Activated CD4-positive, alpha-beta memory T cell treated with anti-CD3 and anti-CD28 coated beads, Interleukin-2, amount 10 ng/mL, durations not matched to agents 7 days and 5 days (primary cell): ENCODE measurements around the gene ZBTB7A. TPM values are rescaled to one million over a fixed set of nuclear protein-coding genes. Genes with fewer than 3 reads are reported as not detected.

Source experiments
- CTCF ChIA-PET: fragments of 350-600 bp; sonication (Branson Sonifier 250); formaldehyde crosslinking; loops from one replicate; lab custom pipeline; 2021; ENCODE audit warnings: antibody characterized with exemption, inconsistent platforms; lab: Charles Lee
- POLR2A ChIA-PET: fragments of 350-600 bp; sonication (Branson Sonifier 250); formaldehyde crosslinking; loops from one replicate; lab custom pipeline; 2021; ENCODE audit warnings: antibody characterized with exemption; lab: Charles Lee
- DNase-seq: peaks from one replicate; pipeline ENCODE4 v3.0.0-alpha.2; 2020
- H3K27ac Mint-ChIP-seq: one replicate; pipeline ENCODE4 v1.8.0; 2021; ENCODE audit warnings: mild to moderate bottlenecking, mixed read lengths
- H3K27me3 Mint-ChIP-seq: one replicate; pipeline ENCODE4 v1.8.0; 2021; ENCODE audit warnings: mixed read lengths
- H3K36me3 Mint-ChIP-seq: one replicate; pipeline ENCODE4 v1.8.0; 2021; ENCODE audit warnings: low read depth, mixed read lengths
- H3K4me1 Mint-ChIP-seq: one replicate; pipeline ENCODE4 v1.8.0; 2021; ENCODE audit warnings: mixed read lengths
- H3K4me3 Mint-ChIP-seq: one replicate; pipeline ENCODE4 v1.8.0; 2021; ENCODE audit warnings: mild to moderate bottlenecking, mixed read lengths
- H3K9me3 Mint-ChIP-seq: one replicate; pipeline ENCODE4 v1.8.0; 2021; ENCODE audit warnings: mixed read lengths
- total RNA-seq, 2 experiments: library from RNA; stranded (reverse); gene quantifications; one replicate each; pipeline ENCODE4 v1.2.3, GENCODE V29; 2021

ZBTB7A gene
- total RNA-seq, 2 experiments from 2014 or later: 53.1 to 53.5 TPM

DNA sequence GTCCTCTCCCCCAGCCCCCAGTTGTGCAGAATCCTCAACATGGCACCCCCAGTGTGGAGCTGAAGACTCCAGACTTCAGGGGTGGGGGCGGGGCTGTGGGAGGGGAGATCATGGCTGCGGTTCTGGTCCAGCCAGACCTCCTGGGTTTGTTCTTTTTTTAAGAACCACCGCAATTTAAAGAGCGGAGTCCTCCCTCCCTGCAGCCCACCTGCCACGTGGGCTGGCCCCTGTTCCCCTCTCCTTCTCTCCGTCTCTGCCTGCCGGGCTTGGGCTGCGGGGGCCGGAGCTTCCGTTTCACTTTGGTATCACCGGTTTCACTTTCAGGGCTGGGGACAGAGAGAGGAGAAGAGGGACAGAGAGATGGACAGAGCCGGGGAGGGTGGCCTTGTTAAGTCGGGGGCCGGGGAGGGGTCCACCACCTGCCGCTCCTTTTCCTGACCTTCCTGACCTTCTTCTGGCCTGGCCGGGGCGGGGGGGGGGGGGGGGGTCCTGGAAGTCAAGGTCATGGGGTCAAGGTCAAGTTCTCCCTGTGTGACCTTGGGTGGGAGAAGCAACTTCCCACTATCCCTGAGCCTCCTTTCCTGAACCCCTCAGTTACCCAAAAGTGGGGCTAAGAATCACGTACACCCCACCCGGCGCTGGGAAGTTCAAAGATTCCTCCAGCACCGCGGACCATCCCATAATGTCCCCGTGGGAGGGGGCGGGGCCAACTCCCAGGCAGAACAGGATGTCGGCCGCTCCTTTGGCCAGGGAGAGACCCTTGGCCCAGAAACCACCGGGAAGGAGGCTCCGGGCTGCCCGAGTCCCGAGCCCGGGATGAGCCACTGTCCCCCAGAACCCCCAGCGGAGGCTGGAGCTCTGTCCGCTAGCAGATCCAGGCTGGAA, 11.3 kb upstream of the ZBTB7A start:
- no peaks in the 10 kb centered on the region for H3K27me3 Mint-ChIP-seq
- H3K9me3 Mint-ChIP-seq: no peaks in the 10 kb centered on the region
- DNase-seq: peak; percentile 66
- peaks cover 53% of the 10 kb centered on the region for H3K4me1 Mint-ChIP-seq
- peak overlapping the region; percentile 71 for H3K27ac Mint-ChIP-seq
- CTCF ChIA-PET: interaction anchor here (1.2 kb wide), 1 partner anchor 91 kb away, joined by 6 read pairs; no protein-coding TSS in a partner anchor
- H3K36me3 Mint-ChIP-seq: no peaks in the 10 kb centered on the region
- H3K4me3 Mint-ChIP-seq: peak overlapping the region; percentile 58
- POLR2A ChIA-PET: interaction anchor here (1.1 to 2.3 kb wide), 8 partner anchors 8 to 94 kb away, joined by 3 to 13 read pairs (median 5); partner anchors contain the start of genes EEF2 and ZBTB7A

GRCh38 chr19:4077007-4077374, 10.3 kb upstream of the ZBTB7A start:
- DNase-seq: no peak
- Mint-ChIP-seq H3K27ac (peak overlapping the region; percentile 62), H3K4me1 (peaks cover 47% of the 10 kb centered on the region), H3K4me3 (peak overlapping the region; percentile 21), H3K9me3 (no peaks in the 10 kb centered on the region), H3K36me3 (no peaks in the 10 kb centered on the region), H3K27me3 (no peaks in the 10 kb centered on the region)
- CTCF ChIA-PET: interaction anchor here (1.1 kb wide), 1 partner anchor 28 kb away, joined by 3 read pairs; no protein-coding TSS in a partner anchor
- POLR2A ChIA-PET: interaction anchor here (1.2 to 2.5 kb wide), 7 partner anchors 10 to 170 kb away, joined by 3 to 13 read pairs (median 5); partner anchors contain the start of genes YJU2 and ZBTB7A

GRCh38 chr19:4075373-4075772, 8.7 kb upstream of the ZBTB7A start:
- H3K4me3 Mint-ChIP-seq: peak overlapping the region; percentile 5
- ChIA-PET CTCF (no interaction called here), POLR2A (interaction anchor here (0.8 to 2.5 kb wide), 3 partner anchors 12 to 90 kb away, joined by 3 to 7 read pairs (median 5); partner anchors contain the start of gene EEF2)
- DNase-seq: peak; percentile 62
- H3K9me3 Mint-ChIP-seq: no peaks in the 10 kb centered on the region
- no peaks in the 10 kb centered on the region for H3K36me3 Mint-ChIP-seq
- peak overlapping the region; percentile 78 for H3K27ac Mint-ChIP-seq
- no peaks in the 10 kb centered on the region for H3K27me3 Mint-ChIP-seq
- peaks cover 47% of the 10 kb centered on the region for H3K4me1 Mint-ChIP-seq

- no peaks in the 10 kb centered on the region for H3K36me3 Mint-ChIP-seq
- ChIA-PET CTCF (no interaction called here), POLR2A (interaction anchor here (0.5 kb wide), 1 partner anchor 250 kb away, joined by 3 read pairs; no protein-coding TSS in a partner anchor)
- no peaks in the 10 kb centered on the region for H3K27me3 Mint-ChIP-seq
- no peaks in the 10 kb centered on the region for H3K9me3 Mint-ChIP-seq
- H3K27ac Mint-ChIP-seq: no peak overlapping the region
- H3K4me3 Mint-ChIP-seq: no peak overlapping the region
- no peak for DNase-seq
- peaks cover 43% of the 10 kb centered on the region for H3K4me1 Mint-ChIP-seq
Measured at GRCh38 chr19:4071610-4072009, 4.9 kb upstream of the ZBTB7A start.

GRCh38 chr19:4069331-4069959, 2.7 kb upstream of the ZBTB7A start:
- no peaks in the 10 kb centered on the region for H3K27me3 Mint-ChIP-seq
- peak overlapping the region; percentile 78 for H3K4me3 Mint-ChIP-seq
- H3K27ac Mint-ChIP-seq: peak overlapping the region; percentile 87
- POLR2A ChIA-PET: interaction anchor here (1.1 to 2.5 kb wide), 4 partner anchors 9 to 46 kb away, joined by 4 to 9 read pairs (median 6); no protein-coding TSS in a partner anchor
- peaks cover 27% of the 10 kb centered on the region for H3K4me1 Mint-ChIP-seq
- no peaks in the 10 kb centered on the region for H3K9me3 Mint-ChIP-seq
- CTCF ChIA-PET: interaction anchor here (0.6 to 1.2 kb wide), 2 partner anchors 10 to 81 kb away, joined by 3 to 4 read pairs; no protein-coding TSS in a partner anchor
- DNase-seq: peak; percentile 84
- no peaks in the 10 kb centered on the region for H3K36me3 Mint-ChIP-seq

- ChIA-PET POLR2A (interaction anchor here (1.5 to 2.8 kb wide), 3 partner anchors 10 to 36 kb away, joined by 5 to 23 read pairs (median 9); no protein-coding TSS in a partner anchor), CTCF (no interaction called here)
- Mint-ChIP-seq H3K4me3 (peak overlapping the region; percentile 78), H3K27me3 (no peaks in the 10 kb centered on the region), H3K36me3 (peaks cover 7% of the 10 kb centered on the region), H3K27ac (peak overlapping the region; percentile 87), H3K9me3 (no peaks in the 10 kb centered on the region), H3K4me1 (peaks cover 28% of the 10 kb centered on the region)
- no peak for DNase-seq
Measured at GRCh38 chr19:4068047-4068966, 1.6 kb upstream of the ZBTB7A start.

GRCh38 chr19:4067396-4068046, 822 bp upstream of the ZBTB7A start:
- H3K9me3 Mint-ChIP-seq: no peaks in the 10 kb centered on the region
- H3K4me1 Mint-ChIP-seq: peaks cover 34% of the 10 kb centered on the region
- DNase-seq: no peak
- peak overlapping the region; percentile 87 for H3K27ac Mint-ChIP-seq
- ChIA-PET CTCF (no interaction called here), POLR2A (interaction anchor here (0.7 to 2.8 kb wide), 5 partner anchors 22 to 36 kb away, joined by 3 to 23 read pairs (median 4); no protein-coding TSS in a partner anchor)
- H3K27me3 Mint-ChIP-seq: no peaks in the 10 kb centered on the region
- peak overlapping the region; percentile 78 for H3K4me3 Mint-ChIP-seq
- H3K36me3 Mint-ChIP-seq: peaks cover 12% of the 10 kb centered on the region

- POLR2A ChIA-PET: interaction anchor here (0.7 to 2.8 kb wide), 14 partner anchors 11 to 405 kb away, joined by 3 to 23 read pairs (median 4); partner anchors contain the start of genes EEF2 and YJU2
- Mint-ChIP-seq H3K27ac (peak overlapping the region; percentile 63), H3K4me1 (peaks cover 41% of the 10 kb centered on the region), H3K36me3 (peaks cover 14% of the 10 kb centered on the region), H3K27me3 (no peaks in the 10 kb centered on the region), H3K4me3 (peak overlapping the region; percentile 65), H3K9me3 (no peaks in the 10 kb centered on the region)
- DNase-seq: no peak
- CTCF ChIA-PET: no interaction called here
Measured at GRCh38 chr19:4066176-4066606, 508 bp downstream of the ZBTB7A start.

GRCh38 chr19:4065430-4066175, 1.1 kb downstream of the ZBTB7A start:
- CTCF ChIA-PET: no interaction called here
- DNase-seq: peak; percentile 97
- H3K27ac Mint-ChIP-seq: peak overlapping the region; percentile 63
- H3K9me3 Mint-ChIP-seq: no peaks in the 10 kb centered on the region
- no peaks in the 10 kb centered on the region for H3K27me3 Mint-ChIP-seq
- peaks cover 46% of the 10 kb centered on the region for H3K4me1 Mint-ChIP-seq
- POLR2A ChIA-PET: interaction anchor here (0.8 to 2.8 kb wide), 13 partner anchors 18 to 406 kb away, joined by 3 to 23 read pairs (median 4); partner anchors contain the start of genes EEF2 and YJU2
- H3K4me3 Mint-ChIP-seq: peak overlapping the region; percentile 65
- peaks cover 14% of the 10 kb centered on the region for H3K36me3 Mint-ChIP-seq

DNA sequence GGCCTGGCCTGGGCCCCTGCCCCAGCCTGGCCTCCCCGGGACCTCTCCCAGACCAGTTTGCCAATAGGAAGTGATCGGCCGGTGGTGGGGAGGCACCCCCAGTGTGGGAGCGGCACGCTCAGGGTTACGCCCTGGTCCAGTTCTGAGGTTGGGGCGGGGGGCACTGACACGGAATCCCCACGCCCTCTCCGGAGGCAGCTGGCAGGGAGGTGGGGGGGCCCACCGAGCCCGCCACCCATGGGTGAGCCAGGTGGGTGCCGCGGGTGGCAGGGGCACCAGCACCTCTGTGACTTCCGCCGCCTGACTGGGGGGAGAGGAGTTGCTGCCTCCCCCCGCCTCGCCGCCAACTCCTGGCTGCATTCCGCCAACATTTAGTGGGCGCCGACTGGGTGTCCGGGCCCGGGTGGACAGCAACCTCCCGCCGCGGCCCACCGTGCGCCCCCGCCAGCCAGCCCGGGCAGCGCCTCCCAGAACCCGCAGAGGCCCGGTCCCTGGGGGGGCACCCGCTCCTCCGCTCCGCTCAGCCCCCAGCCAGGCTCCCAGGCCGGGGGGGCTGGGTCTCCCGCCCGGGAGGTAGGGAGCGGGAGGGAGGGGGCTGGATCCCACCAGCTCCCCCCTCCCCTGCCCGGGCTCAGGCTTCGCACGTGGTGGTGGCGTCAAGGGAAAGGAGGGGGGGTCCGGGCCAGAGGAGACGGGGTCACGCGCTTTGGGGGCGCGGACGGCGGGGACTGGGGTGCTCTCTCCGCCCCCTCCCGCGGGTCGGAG, 2.0 kb downstream of the ZBTB7A start:
- CTCF ChIA-PET: no interaction called here
- peak overlapping the region; percentile 40 for H3K27ac Mint-ChIP-seq
- DNase-seq: peak; percentile 53
- POLR2A ChIA-PET: interaction anchor here (0.6 to 1.8 kb wide), 3 partner anchors 25 to 54 kb away, joined by 3 to 7 read pairs (median 4); no protein-coding TSS in a partner anchor
- H3K9me3 Mint-ChIP-seq: no peaks in the 10 kb centered on the region
- peak overlapping the region; percentile 77 for H3K4me3 Mint-ChIP-seq
- H3K27me3 Mint-ChIP-seq: no peaks in the 10 kb centered on the region
- H3K36me3 Mint-ChIP-seq: peaks cover 17% of the 10 kb centered on the region
- H3K4me1 Mint-ChIP-seq: peaks cover 46% of the 10 kb centered on the region
